NCI-H748 (cell line): ENCODE results near the gene SEMA3F.

Experiments used
- DNase-seq: peaks from one replicate; lab custom pipeline; 2025; ENCODE audit not compliant: unreplicated experiment; lab: John Stamatoyannopoulos, UW

The SEMA3F gene

GRCh38 chr3:50190936-50191660 lies 36.0 kb downstream of the SEMA3F start, which contains the start of gene GNAT1:
Gene GNAT1 (plus strand): TSS chr3:50191610. CDS start chr3:50191726, 116 bp downstream.
- no peak for DNase-seq

GRCh38 chr3:50192124-50192523 lies 37.0 kb downstream of the SEMA3F start:
- no peak for DNase-seq

- DNase-seq: peak; percentile 55
Measured at GRCh38 chr3:50192689-50193141, 37.6 kb downstream of the SEMA3F start.

GRCh38 chr3:50193286-50193685 lies 38.2 kb downstream of the SEMA3F start:
- no peak for DNase-seq

GRCh38 chr3:50193746-50194127 lies 38.6 kb downstream of the SEMA3F start:
- DNase-seq: no peak

GRCh38 chr3:50194128-50194902 lies 39.2 kb downstream of the SEMA3F start:
- DNase-seq: peak; percentile 60

GRCh38 chr3:50194903-50195500 lies 39.9 kb downstream of the SEMA3F start:
- DNase-seq: no peak

GRCh38 chr3:50195501-50196252 lies 40.6 kb downstream of the SEMA3F start:
- DNase-seq: no peak

GRCh38 chr3:50196253-50196801 lies 41.2 kb downstream of the SEMA3F start:
- DNase-seq: no peak

GRCh38 chr3:50201573-50202315 lies 46.6 kb downstream of the SEMA3F start:
- no peak for DNase-seq

GRCh38 chr3:50202353-50203112 lies 47.4 kb downstream of the SEMA3F start:
- DNase-seq: no peak

GRCh38 chr3:50203113-50203808 lies 48.1 kb downstream of the SEMA3F start:
- no peak for DNase-seq

GRCh38 chr3:50203809-50204803 lies 49.0 kb downstream of the SEMA3F start:
- DNase-seq: no peak

- peak; percentile 40 for DNase-seq
Measured at GRCh38 chr3:50204804-50205412, 49.8 kb downstream of the SEMA3F start, which contains the start of gene SLC38A3. Gene SLC38A3 (plus strand): TSS chr3:50205271. CDS start chr3:50214200, 8,929 bp downstream.

- DNase-seq: peak; percentile 71
Measured at GRCh38 chr3:50205413-50206276, 50.5 kb downstream of the SEMA3F start.
